HFFc6 (cell line): ENCODE results near the gene THEM4. TPM values are rescaled to one million over a fixed set of nuclear protein-coding genes. Genes with fewer than 3 reads are reported as not detected.
A peak's percentile ranks its signal among the peaks of the same experiment; 100 is the strongest.

ENCODE experiments used
- DNase-seq: peaks from one replicate; pipeline ENCODE4 v3.0.0-alpha.2; 2018
- H3K27ac Mint-ChIP-seq: 2 replicates; pipeline ENCODE4 v1.8.0; 2020; ENCODE audit warnings: mild to moderate bottlenecking, mixed read lengths
- H3K27me3 Mint-ChIP-seq: 2 replicates; pipeline ENCODE4 v1.8.0; 2021; ENCODE audit warnings: mild to moderate bottlenecking, moderate library complexity, mixed read lengths; ENCODE audit not compliant: insufficient read depth
- H3K36me3 Mint-ChIP-seq: 2 replicates; pipeline ENCODE4 v1.8.0; 2021; ENCODE audit warnings: low read depth, mixed read lengths
- H3K4me1 Mint-ChIP-seq: 2 replicates; pipeline ENCODE4 v1.8.0; 2020; ENCODE audit warnings: low read depth, mixed read lengths
- H3K4me3 Mint-ChIP-seq: 2 replicates; pipeline ENCODE4 v1.8.0; 2020; ENCODE audit warnings: mild to moderate bottlenecking, moderate library complexity, mixed read lengths
- H3K9me3 Mint-ChIP-seq: 2 replicates; pipeline ENCODE4 v1.8.0; 2020; ENCODE audit warnings: mild to moderate bottlenecking, mixed read lengths
- CTCF ChIP-seq: fragments of 200-600 bp; sonication (generic); IDR thresholded peaks from 2 replicates; pipeline ENCODE4 v1.5.0; 2021; ENCODE audit warnings: antibody characterized with exemption, mild to moderate bottlenecking
- total RNA-seq, 6 experiments: library from RNA; stranded (reverse); fragmentation: NEBNext Ultra II Directional; extraction: Animal tissue kit (Norgen Biotek cat#: 25700); gene quantifications; 2 replicates in 1 of 6; 3 replicates in 5 of 6; pipeline ENCODE4 v1.2.3, GENCODE V29; 2021

Gene THEM4
- total RNA-seq, 6 experiments from 2014 or later: 8.0 to 10.1 (median 9.3) TPM

DNA sequence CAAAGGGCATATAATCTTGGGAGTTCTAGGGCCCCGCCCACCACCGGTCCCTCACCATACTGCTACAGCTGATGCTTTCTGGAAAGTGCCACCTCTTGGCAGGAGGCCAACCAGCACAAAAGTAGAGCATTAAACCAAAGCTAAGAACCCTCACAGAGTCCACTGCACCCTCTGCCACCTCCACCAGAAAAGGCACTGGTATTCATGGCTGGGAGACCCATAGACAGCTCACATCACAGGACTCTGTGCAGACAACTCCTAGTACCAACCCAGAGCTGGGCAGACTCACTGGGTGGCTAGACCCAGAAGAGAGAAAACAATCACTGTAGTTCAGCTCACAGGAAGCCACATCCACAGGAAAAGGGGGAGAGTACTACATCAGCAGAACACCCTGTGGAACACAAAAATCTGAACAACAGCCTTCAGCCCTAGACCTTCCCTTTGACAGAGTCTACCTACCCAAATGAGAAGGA is 10.8 kb downstream of the THEM4 start:
- peaks cover 29% of the 10 kb centered on the region for H3K36me3 Mint-ChIP-seq
- no peak overlapping the region for H3K4me3 Mint-ChIP-seq
- no peak for TF ChIP-seq CTCF
- peaks cover under 1% of the 10 kb centered on the region; the same call in 1 of the 2 replicates for H3K27me3 Mint-ChIP-seq
- H3K4me1 Mint-ChIP-seq: peaks cover 12% of the 10 kb centered on the region
- H3K9me3 Mint-ChIP-seq: peaks cover 25% of the 10 kb centered on the region
- peak; percentile 8 for DNase-seq
- no peak overlapping the region; the same call in 1 of the 2 replicates for H3K27ac Mint-ChIP-seq

- Mint-ChIP-seq H3K36me3 (peaks cover 35% of the 10 kb centered on the region), H3K9me3 (peaks cover 25% of the 10 kb centered on the region), H3K27ac (no peak overlapping the region), H3K4me1 (peaks cover 18% of the 10 kb centered on the region), H3K4me3 (no peak overlapping the region), H3K27me3 (peaks cover 3% of the 10 kb centered on the region; the same call in 1 of the 2 replicates)
- no peak for DNase-seq
- no peak for TF ChIP-seq CTCF
These were observed 11.3 kb downstream of the THEM4 start for GRCh38 chr1:151897991-151898431.

DNA sequence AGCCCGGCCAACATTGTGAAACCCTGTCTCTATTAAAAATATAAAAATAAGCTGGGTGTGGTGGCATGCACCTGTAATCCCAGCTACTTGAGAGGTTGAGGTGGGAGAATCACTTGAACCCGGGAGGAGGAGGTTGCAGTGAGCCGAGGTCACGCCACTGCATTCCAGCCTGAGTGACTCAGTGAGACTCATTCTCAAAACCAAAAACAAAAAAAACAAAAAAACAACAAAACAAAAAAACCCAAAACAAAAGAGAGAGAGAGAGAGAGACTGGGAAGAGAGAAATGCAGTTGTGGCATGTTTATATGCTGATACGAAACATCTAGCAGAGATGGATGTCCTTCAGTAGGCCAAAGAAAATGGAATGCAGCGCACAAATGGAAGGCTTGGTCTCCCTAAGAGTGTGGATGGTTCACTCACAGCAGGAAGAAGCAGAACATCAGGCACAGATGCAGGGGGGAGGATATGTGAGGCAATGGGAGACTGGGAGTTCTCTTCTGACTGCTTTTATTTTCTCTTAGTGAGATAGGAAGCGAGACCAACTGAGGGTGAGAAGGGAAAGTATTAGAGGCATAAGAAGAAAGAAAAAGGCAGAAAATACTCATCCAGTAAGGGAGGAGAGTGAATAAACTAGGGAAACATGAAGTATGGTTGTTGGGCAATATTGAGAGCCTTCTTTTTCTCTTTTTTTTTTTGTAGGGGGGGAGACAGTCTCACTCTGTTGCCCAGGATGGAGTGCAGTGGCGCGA is 16.0 kb downstream of the THEM4 start:
- DNase-seq: no peak
- no peak for TF ChIP-seq CTCF
- H3K27ac Mint-ChIP-seq: peak overlapping the region; percentile 32
- no peaks in the 10 kb centered on the region for H3K9me3 Mint-ChIP-seq
- peaks cover 23% of the 10 kb centered on the region for H3K36me3 Mint-ChIP-seq
- no peak overlapping the region for H3K4me3 Mint-ChIP-seq
- peaks cover 3% of the 10 kb centered on the region; the same call in 1 of the 2 replicates for H3K27me3 Mint-ChIP-seq
- peaks cover 28% of the 10 kb centered on the region for H3K4me1 Mint-ChIP-seq

GRCh38 chr1:151892190-151892589 is 17.1 kb downstream of the THEM4 start:
- peaks cover 3% of the 10 kb centered on the region; the same call in 1 of the 2 replicates for H3K27me3 Mint-ChIP-seq
- DNase-seq: peak; percentile 31
- H3K4me1 Mint-ChIP-seq: peaks cover 32% of the 10 kb centered on the region
- TF ChIP-seq CTCF: no peak
- no peak overlapping the region for H3K27ac Mint-ChIP-seq
- H3K36me3 Mint-ChIP-seq: peaks cover 28% of the 10 kb centered on the region
- H3K4me3 Mint-ChIP-seq: no peak overlapping the region
- no peaks in the 10 kb centered on the region for H3K9me3 Mint-ChIP-seq

- DNase-seq: no peak
- Mint-ChIP-seq H3K27me3 (peaks cover 3% of the 10 kb centered on the region; the same call in 1 of the 2 replicates), H3K4me3 (no peak overlapping the region), H3K36me3 (peaks cover 28% of the 10 kb centered on the region), H3K9me3 (no peaks in the 10 kb centered on the region), H3K27ac (no peak overlapping the region), H3K4me1 (peaks cover 38% of the 10 kb centered on the region)
- no peak for TF ChIP-seq CTCF
These were observed 17.8 kb downstream of the THEM4 start for GRCh38 chr1:151891512-151891911.
